Esophagus (tissue), 2 donors: ENCODE results near the gene COL11A2. TPM values are rescaled to one million over a fixed set of nuclear protein-coding genes. Genes with fewer than 3 reads are reported as not detected.
A peak's percentile ranks its signal among the peaks of the same experiment; 100 is the strongest.
"Not testable (repeated sequence)": the region's sequence is repeated elsewhere in the genome, so short reads cannot be mapped to it uniquely, and the experiment has no call there.

Source experiments
- H3K27ac ChIP-seq, 2 donors: one replicate each; pipeline ENCODE4 v1.5.1; 2013; ENCODE audit warnings: low read depth in 2 of 2, mild to moderate bottlenecking in 2 of 2, inconsistent platforms in 1 of 2, low read length in 1 of 2, moderate library complexity in 1 of 2
- H3K27me3 ChIP-seq, 2 donors: one replicate each; pipeline ENCODE4 v1.6.1; 2013; ENCODE audit warnings: low read length in 2 of 2, control low read depth in 1 of 2, mild to moderate bottlenecking in 1 of 2; ENCODE audit not compliant: insufficient read depth in 2 of 2, control insufficient read depth in 1 of 2
- H3K36me3 ChIP-seq, 2 donors: one replicate each; pipeline ENCODE4 v1.6.1; 2013; ENCODE audit warnings: low read length in 1 of 2; ENCODE audit not compliant: control insufficient read depth in 2 of 2, insufficient read depth in 2 of 2
- H3K4me1 ChIP-seq, 2 donors: one replicate each; pipeline ENCODE4 v1.6.1; 2013; ENCODE audit warnings: low read length in 1 of 2; ENCODE audit not compliant: control insufficient read depth in 2 of 2, insufficient read depth in 2 of 2
- H3K4me3 ChIP-seq, 2 donors: one replicate each; pipeline ENCODE4 v1.5.1; 2013; ENCODE audit warnings: low read length in 2 of 2, mild to moderate bottlenecking in 2 of 2, low read depth in 1 of 2, moderate library complexity in 1 of 2
- H3K9me3 ChIP-seq, 2 donors: one replicate each; pipeline ENCODE4 v1.6.1; 2013; ENCODE audit warnings: mild to moderate bottlenecking in 2 of 2, low read depth in 1 of 2, low read length in 1 of 2, moderate library complexity in 1 of 2; ENCODE audit not compliant: control insufficient read depth in 2 of 2, insufficient read depth in 1 of 2
- WGBS, 2 donors: extraction: QIAGEN DNeasy Blood & Tissue Kit; methylation state at CpG; one replicate each; pipeline ENCODE4 v1.1.7; 2013; 5-methylcytosine and 5-hydroxymethylcytosine counted together
- polyA plus RNA-seq, 2 donors: library from polyadenylated mRNA; stranded (reverse); fragments of 200-250 nt; gene quantifications; one replicate each; pipeline ENCODE4 v1.2.3, GENCODE V29; 2013
- donor health status: healthy with polysubstance abuse.
- donor health status: Bipolar disorder and iron deficiency.

The COL11A2 gene
- polyA plus RNA-seq: 1 to 10 TPM in 1 of 2 donors, under 1 TPM in 1; 0.38 to 1.3 TPM

- WGBS, 2 donors: 13 to 15% methylated on average over 24 to 34 of the region's 35 CpGs
- H3K4me1 ChIP-seq: peaks cover 5 to 9% of the 10 kb centered on the region in 2 donors
- H3K4me3 ChIP-seq: peak within 1 kb of the TSS; percentile 20 to 37
- H3K9me3 ChIP-seq: no peaks in the 10 kb centered on the region
- H3K27ac ChIP-seq: peak within 1 kb of the TSS in 1 of 2 donors; percentile 33
- H3K36me3 ChIP-seq: peaks cover 14 to 22% of the 10 kb centered on the region in 2 donors
- H3K27me3 ChIP-seq: no peaks in the 10 kb centered on the region
These were observed at the start of gene COL11A2 for GRCh38 chr6:33192105-33192646. Gene COL11A2, minus strand, starts transcription at chr6:33192467. Its CDS starts 227 bp downstream, at chr6:33192240.

- no peaks in the 10 kb centered on the region for H3K4me1 ChIP-seq
- H3K36me3 ChIP-seq: no peaks in the 10 kb centered on the region
- no peak overlapping the region for H3K27ac ChIP-seq
- H3K9me3 ChIP-seq: no peaks in the 10 kb centered on the region
- H3K4me3 ChIP-seq: no peak overlapping the region
- H3K27me3 ChIP-seq: no peaks in the 10 kb centered on the region
- 58 to 60% methylated on average over 3 of the region's 3 CpGs for WGBS, 2 donors
These were observed 49.7 kb upstream of the COL11A2 start for GRCh38 chr6:33241968-33242367.

GRCh38 chr6:33237741-33238140, 45.5 kb upstream of the COL11A2 start:
- no peak overlapping the region for H3K27ac ChIP-seq
- H3K9me3 ChIP-seq: peaks cover 0 to 3% of the 10 kb centered on the region in 2 donors
- WGBS, 2 donors: 61 to 68% methylated on average over 2 of the region's 2 CpGs
- H3K36me3 ChIP-seq: no peaks in the 10 kb centered on the region
- H3K27me3 ChIP-seq: no peaks in the 10 kb centered on the region
- H3K4me1 ChIP-seq: no peaks in the 10 kb centered on the region
- no peak overlapping the region for H3K4me3 ChIP-seq

- peaks cover 0 to 3% of the 10 kb centered on the region in 2 donors for H3K9me3 ChIP-seq
- 86 to 92% methylated on average over 6 of the region's 6 CpGs for WGBS, 2 donors
- no peak overlapping the region for H3K27ac ChIP-seq
- no peaks in the 10 kb centered on the region for H3K27me3 ChIP-seq
- H3K4me3 ChIP-seq: no peak overlapping the region
- no peaks in the 10 kb centered on the region for H3K4me1 ChIP-seq
- no peaks in the 10 kb centered on the region for H3K36me3 ChIP-seq
These were observed 44.6 kb upstream of the COL11A2 start for GRCh38 chr6:33236852-33237251.

- Histone ChIP-seq H3K4me1 (no peaks in the 10 kb centered on the region), H3K27ac (no peak overlapping the region), H3K27me3 (no peaks in the 10 kb centered on the region), H3K4me3 (no peak overlapping the region), H3K9me3 (peaks cover 0 to 3% of the 10 kb centered on the region in 2 donors), H3K36me3 (no peaks in the 10 kb centered on the region)
These were observed 44.1 kb upstream of the COL11A2 start for GRCh38 chr6:33236328-33236727.

GRCh38 chr6:33235221-33235634, 43.0 kb upstream of the COL11A2 start:
- H3K4me1 ChIP-seq: no peaks in the 10 kb centered on the region
- H3K27ac ChIP-seq: no peak overlapping the region
- peaks cover 0 to 2% of the 10 kb centered on the region in 2 donors for H3K27me3 ChIP-seq
- WGBS, 2 donors: 24 to 31% methylated on average over 6 of the region's 6 CpGs
- H3K4me3 ChIP-seq: no peak overlapping the region
- H3K9me3 ChIP-seq: peaks cover 0 to 3% of the 10 kb centered on the region in 2 donors
- no peaks in the 10 kb centered on the region for H3K36me3 ChIP-seq

- not testable (repeated sequence) for H3K9me3 ChIP-seq, H3K27ac ChIP-seq, H3K4me3 ChIP-seq, H3K27me3 ChIP-seq, H3K4me1 ChIP-seq, H3K36me3 ChIP-seq
- 49 to 50% methylated on average over 14 of the region's 14 CpGs for WGBS, 2 donors
These were observed 34.3 kb upstream of the COL11A2 start for GRCh38 chr6:33226503-33227120.

GRCh38 chr6:33217681-33218080, 25.4 kb upstream of the COL11A2 start:
- H3K27me3 ChIP-seq: no peaks in the 10 kb centered on the region
- no peak overlapping the region for H3K4me3 ChIP-seq
- H3K36me3 ChIP-seq: no peaks in the 10 kb centered on the region
- peaks cover 0 to 6% of the 10 kb centered on the region in 2 donors for H3K4me1 ChIP-seq
- no peaks in the 10 kb centered on the region for H3K9me3 ChIP-seq
- WGBS, 2 donors: 69 to 72% methylated on average over 3 of the region's 3 CpGs
- H3K27ac ChIP-seq: no peak overlapping the region

- H3K9me3 ChIP-seq: no peaks in the 10 kb centered on the region
These were observed 25.0 kb upstream of the COL11A2 start for GRCh38 chr6:33217246-33217645.

GRCh38 chr6:33216117-33216649, 23.9 kb upstream of the COL11A2 start:
- Histone ChIP-seq H3K27ac (no peak overlapping the region), H3K27me3 (no peaks in the 10 kb centered on the region), H3K4me3 (no peak overlapping the region), H3K9me3 (no peaks in the 10 kb centered on the region), H3K4me1 (peaks cover 0 to 6% of the 10 kb centered on the region in 2 donors), H3K36me3 (no peaks in the 10 kb centered on the region)
- 87 to 91% methylated on average over 4 of the region's 4 CpGs for WGBS, 2 donors

More at GRCh38 chr6:33217246-33217645, 25.0 kb upstream of the COL11A2 start:
- Histone ChIP-seq H3K36me3 (no peaks in the 10 kb centered on the region), H3K27me3 (no peaks in the 10 kb centered on the region), H3K4me3 (no peak overlapping the region), H3K4me1 (peaks cover 0 to 6% of the 10 kb centered on the region in 2 donors), H3K27ac (no peak overlapping the region)
- WGBS, 2 donors: 73 to 75% methylated on average over 6 of the region's 6 CpGs
